ENCODE results near the gene PPARA.

Gene PPARA

DNA sequence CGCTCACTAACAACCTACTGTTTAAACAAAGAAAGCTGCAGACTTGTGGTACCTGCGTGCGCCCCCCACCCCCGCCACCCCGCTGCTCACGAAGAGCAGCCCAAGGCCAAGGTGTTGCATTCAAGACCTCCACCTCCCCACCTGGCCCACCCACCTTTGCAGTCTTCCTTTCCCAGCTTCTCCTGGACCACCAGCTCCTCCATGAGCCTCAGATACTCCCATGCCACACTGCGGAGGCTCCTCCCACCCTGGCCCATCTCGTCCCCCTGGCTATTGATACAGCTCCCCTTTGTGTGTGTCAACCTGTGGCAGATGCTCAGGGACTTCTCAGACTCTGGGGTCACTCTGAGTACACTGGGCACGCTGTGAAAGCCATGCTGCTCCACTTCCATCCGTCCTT, 95.9 kb downstream of the PPARA start:
- TF ChIP-seq CTCF (IDR thresholded peaks at IDR 0.05; ENCODE audit: low read depth, low read length) (no peak), EZH2phosphoT487 (IDR thresholded peaks at IDR 0.05; ENCODE audit: low read depth) (no peak)
- Histone ChIP-seq H3K4me3 (ENCODE audit: low read length) (no peak overlapping the region), H3K4me1 (ENCODE audit: low read length) (peaks cover 12% of the 10 kb centered on the region), H3K27ac (ENCODE audit: low read length) (no peak overlapping the region), H3K9ac (ENCODE audit: low read length) (no peak overlapping the region), H4K20me1 (ENCODE audit: insufficient read depth, low read length) (no peaks in the 10 kb centered on the region), H3K4me2 (ENCODE audit: low read length) (no peak overlapping the region), H3K27me3 (ENCODE audit: low read depth, low read length) (no peaks in the 10 kb centered on the region), H2AFZ (ENCODE audit: low read depth, low read length) (no peak overlapping the region), H3K79me2 (ENCODE audit: low read length) (peaks cover 17% of the 10 kb centered on the region), H3K36me3 (replicated peaks; ENCODE audit: low read depth, low read length) (peaks cover 20% of the 10 kb centered on the region), H3K9me3 (ENCODE audit: insufficient read depth, low read length) (no peaks in the 10 kb centered on the region)

DNA sequence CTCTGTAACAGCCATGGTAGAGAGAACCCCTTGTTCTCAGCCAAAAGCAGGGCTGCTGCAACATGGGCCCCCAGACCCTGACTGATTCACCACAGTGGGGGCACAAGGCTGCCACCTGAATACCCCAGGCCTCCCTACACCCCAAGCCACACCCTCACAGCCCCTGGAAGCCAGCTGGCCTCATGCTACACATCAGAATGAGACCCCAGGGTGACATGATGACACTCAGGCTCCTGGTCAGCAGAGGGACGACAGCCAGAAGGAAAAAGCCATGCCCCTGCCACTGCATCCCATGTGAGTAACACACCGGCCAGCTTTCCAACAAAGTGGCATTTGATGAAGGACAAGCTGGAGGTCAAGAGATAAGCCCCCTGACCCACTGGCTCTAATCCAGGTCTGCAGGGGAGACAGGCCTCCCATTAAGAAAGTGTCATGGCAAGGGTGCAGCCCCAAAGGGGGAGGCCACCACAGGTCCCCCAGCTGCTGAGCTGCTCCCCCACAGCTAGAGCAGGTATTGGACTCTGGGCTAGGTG, 97.2 kb downstream of the PPARA start:
- TF ChIP-seq EZH2phosphoT487 (IDR thresholded peaks at IDR 0.05; ENCODE audit: low read depth) (no peak), CTCF (IDR thresholded peaks at IDR 0.05; ENCODE audit: low read depth, low read length) (no peak)

DNA sequence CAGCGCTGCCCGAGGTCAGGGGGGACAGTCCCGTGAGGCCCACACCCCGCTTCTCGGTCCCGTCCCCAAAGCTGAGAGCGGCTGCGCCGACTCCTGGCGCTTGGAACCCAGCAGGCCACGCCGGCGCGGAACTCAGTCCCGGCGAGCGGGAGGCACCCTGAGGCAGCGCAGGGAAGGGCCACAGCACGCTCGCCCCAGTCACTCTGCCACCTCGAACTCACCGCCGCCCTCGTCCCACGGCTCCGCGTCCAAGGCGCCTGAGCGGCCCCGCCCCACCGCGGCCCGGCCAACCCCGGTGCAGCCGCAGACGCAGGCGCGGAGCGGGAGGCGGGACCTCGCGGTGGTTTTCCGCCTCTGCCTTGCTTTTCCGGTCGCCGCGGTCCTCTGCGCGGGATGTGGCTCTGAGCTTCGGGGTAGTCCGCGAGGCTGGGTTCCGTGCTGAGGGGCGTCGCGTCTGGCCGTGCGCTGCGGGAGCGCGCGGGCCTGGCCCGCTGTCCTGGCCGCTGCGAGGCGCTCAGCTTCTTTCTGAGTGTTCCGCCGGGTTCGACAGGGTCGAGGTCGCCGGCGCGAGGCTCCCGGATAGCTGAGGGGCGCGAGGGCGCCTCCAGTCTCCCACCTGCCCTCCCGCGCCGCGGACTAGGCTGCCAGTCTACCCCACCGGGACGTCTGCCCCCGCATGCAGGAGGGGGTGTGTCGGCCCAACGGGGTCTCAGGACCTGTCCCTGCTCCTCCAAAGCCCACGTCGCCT, 99.9 kb downstream of the PPARA start, which contains the start of gene CDPF1:
Gene CDPF1, minus strand, starts transcription at position 259 of the 748 bp plus-strand sequence. CDS start 2,009 bp downstream, outside the sequence.
- Histone ChIP-seq H3K4me3 (ENCODE audit: low read length) (peak within 1 kb of the TSS; percentile 89), H3K9me3 (ENCODE audit: insufficient read depth, low read length) (no peaks in the 10 kb centered on the region), H4K20me1 (ENCODE audit: insufficient read depth, low read length) (no peaks in the 10 kb centered on the region), H3K9ac (ENCODE audit: low read length) (peak within 1 kb of the TSS; percentile 86), H3K4me1 (ENCODE audit: low read length) (peaks cover 12% of the 10 kb centered on the region), H3K36me3 (replicated peaks; ENCODE audit: low read depth, low read length) (peaks cover 3% of the 10 kb centered on the region), H3K4me2 (ENCODE audit: low read length) (peak within 1 kb of the TSS; percentile 96), H2AFZ (ENCODE audit: low read depth, low read length) (peak within 1 kb of the TSS; percentile 86), H3K27me3 (ENCODE audit: low read depth, low read length) (no peaks in the 10 kb centered on the region), H3K79me2 (ENCODE audit: low read length) (peaks cover 17% of the 10 kb centered on the region), H3K27ac (ENCODE audit: low read length) (peak within 1 kb of the TSS; percentile 63)
- TF ChIP-seq CTCF (IDR thresholded peaks at IDR 0.05; ENCODE audit: low read depth, low read length) (no peak), EZH2phosphoT487 (IDR thresholded peaks at IDR 0.05; ENCODE audit: low read depth) (no peak)

More for the DNA sequence above, 97.2 kb downstream of the PPARA start:
- H3K4me2 ChIP-seq (ENCODE audit: low read length): no peak overlapping the region
- H3K79me2 ChIP-seq (ENCODE audit: low read length): peaks cover 17% of the 10 kb centered on the region
- peaks cover 12% of the 10 kb centered on the region for H3K4me1 ChIP-seq (ENCODE audit: low read length)
- no peaks in the 10 kb centered on the region for H4K20me1 ChIP-seq (ENCODE audit: insufficient read depth, low read length)
- no peak overlapping the region for H2AFZ ChIP-seq (ENCODE audit: low read depth, low read length)
- no peak overlapping the region for H3K9ac ChIP-seq (ENCODE audit: low read length)
- H3K9me3 ChIP-seq (ENCODE audit: insufficient read depth, low read length): no peaks in the 10 kb centered on the region
- H3K27ac ChIP-seq (ENCODE audit: low read length): no peak overlapping the region
- no peak overlapping the region for H3K4me3 ChIP-seq (ENCODE audit: low read length)
- peaks cover 20% of the 10 kb centered on the region for H3K36me3 ChIP-seq (replicated peaks; ENCODE audit: low read depth, low read length)
- no peaks in the 10 kb centered on the region for H3K27me3 ChIP-seq (ENCODE audit: low read depth, low read length)

DNA sequence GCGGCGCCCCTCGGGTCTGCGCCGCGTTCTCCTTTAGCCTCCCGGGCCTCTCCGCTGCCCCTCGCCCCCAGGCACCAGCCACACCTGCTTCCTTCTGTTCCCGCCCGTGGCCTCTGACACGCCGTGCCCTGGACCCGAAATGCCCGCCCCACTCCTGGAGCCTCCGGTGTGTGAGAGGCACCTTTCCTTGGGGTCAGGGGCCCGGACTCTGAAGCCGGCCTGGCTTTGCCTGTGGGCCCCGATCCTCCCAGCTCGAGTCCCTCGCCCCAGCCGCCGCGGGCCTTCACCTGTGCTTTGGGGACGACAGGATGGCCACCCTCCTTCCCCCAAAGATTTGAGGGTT, 100.4 kb downstream of the PPARA start:
- Histone ChIP-seq H3K79me2 (ENCODE audit: low read length) (peaks cover 17% of the 10 kb centered on the region), H3K36me3 (replicated peaks; ENCODE audit: low read depth, low read length) (peaks cover 3% of the 10 kb centered on the region), H3K4me1 (ENCODE audit: low read length) (peaks cover 12% of the 10 kb centered on the region), H2AFZ (ENCODE audit: low read depth, low read length) (peak overlapping the region; percentile 86; the same call in 1 of the 2 replicates), H4K20me1 (ENCODE audit: insufficient read depth, low read length) (no peaks in the 10 kb centered on the region), H3K4me3 (ENCODE audit: low read length) (peak overlapping the region; percentile 89), H3K27ac (ENCODE audit: low read length) (no peak overlapping the region), H3K27me3 (ENCODE audit: low read depth, low read length) (no peaks in the 10 kb centered on the region), H3K4me2 (ENCODE audit: low read length) (peak overlapping the region; percentile 96), H3K9me3 (ENCODE audit: insufficient read depth, low read length) (no peaks in the 10 kb centered on the region), H3K9ac (ENCODE audit: low read length) (peak overlapping the region; percentile 86)
- TF ChIP-seq CTCF (IDR thresholded peaks at IDR 0.05; ENCODE audit: low read depth, low read length): no peak
- no peak for TF ChIP-seq EZH2phosphoT487 (IDR thresholded peaks at IDR 0.05; ENCODE audit: low read depth)

All from OCI-LY3 (cell line).